Adrenal gland (tissue), 12 donors: ENCODE measurements around the gene NYAP2. TPM values are rescaled to one million over a fixed set of nuclear protein-coding genes. Genes with fewer than 3 reads are reported as not detected.

Source experiments
- DNase-seq, 7 donors: peaks; one replicate each; pipeline ENCODE4 v3.0.0-alpha.2; 2019 to 2020
- H3K27ac ChIP-seq, 5 donors: fragments of 200-600 bp; sonication (generic) in 4 of 5; 1 replicate in 3 of 5; 2 replicates in 2 of 5; pipeline versions ENCODE4 v1.5.1 to v1.8.0; 2016 to 2020; ENCODE audit warnings: mild to moderate bottlenecking in 1 of 5
- H3K27me3 ChIP-seq: fragments of 200-600 bp; 2 replicates; pipeline ENCODE4 v1.8.0; 2021
- H3K36me3 ChIP-seq, 2 donors: fragments of 200-600 bp; replicated peaks in 1 of 2; 1 replicate in 1 of 2; 2 replicates in 1 of 2; pipeline versions ENCODE4 v1.5.1 to v1.8.0; 2018 to 2022
- H3K4me1 ChIP-seq, 2 donors: fragments of 200-600 bp; replicated peaks in 1 of 2; 1 replicate in 1 of 2; 2 replicates in 1 of 2; pipeline versions ENCODE4 v1.5.1 to v1.8.0; 2018 to 2021
- H3K4me3 ChIP-seq, 4 donors: fragments of 200-600 bp; sonication (generic) in 3 of 4; one replicate each; pipeline ENCODE4 v1.5.1; 2016 to 2018
- H3K9me3 ChIP-seq, 3 donors: fragments of 200-600 bp; sonication (generic) in 1 of 3; replicated peaks in 1 of 3; 1 replicate in 2 of 3; 2 replicates in 1 of 3; pipeline versions ENCODE4 v1.5.1 to v1.8.0; 2016 to 2021
- POLR2A ChIP-seq, 2 donors: fragments of 450-650 bp; IDR thresholded peaks; one replicate each; pipeline ENCODE4 v1.6.1; 2017; ENCODE audit warnings: antibody characterized with exemption in 2 of 2, mild to moderate bottlenecking in 2 of 2, moderate library complexity in 1 of 2
- WGBS, 4 donors: extraction: QIAGEN DNeasy Blood & Tissue Kit in 2 of 4; methylation state at CpG; one replicate each; pipeline versions ENCODE4 v1.1.5 to v1.1.7; 2013 to 2017; 5-methylcytosine and 5-hydroxymethylcytosine counted together
- intact Hi-C, 2 donors: fragments of 100-400 bp; cut with DNase I; formaldehyde crosslinking; loops; one replicate each; pipeline versions ENCODE4 v1.14.1 to v1.15.0; 2022 to 2023
- polyA plus RNA-seq, 3 donors: library from polyadenylated mRNA; stranded (reverse); fragments of 200-250 nt in 2 of 3; fragments of 350-450 nt in 1 of 3; fragmentation: Illumina TruSeq in 1 of 3; extraction: RNeasy Lipid Tissue Mini Kit (QIAGEN cat#74804) in 1 of 3; gene quantifications; one replicate each; pipeline ENCODE4 v1.2.3, GENCODE V29; 2013 to 2014
- total RNA-seq, 9 donors: library from RNA; depleted of rRNA in 4 of 9; stranded (reverse); fragments of >200 nt in 4 of 9; fragments of 120-200 nt in 1 of 9; fragmentation: NEBNext Ultra II Directional in 1 of 9; extraction: Animal tissue kit (Norgen Biotek cat#: 25700) in 1 of 9; gene quantifications; one replicate each; pipeline versions ENCODE4 v1.1.0 to v1.2.4, GENCODE V29; 2013 to 2023
- TF ChIP-seq, protein P1 (sequence below), 6 experiments: fragments of 450-650 bp in 4 of 6; fragments of 200-600 bp in 2 of 6; sonication (generic) in 1 of 6; IDR thresholded peaks; 1 replicate in 5 of 6; 2 replicates in 1 of 6; pipeline versions ENCODE4 v1.5.1 to v1.8.0; 2016 to 2021; ENCODE audit warnings: antibody characterized with exemption in 6 of 6, mild to moderate bottlenecking in 2 of 6, moderate library complexity in 1 of 6
- donor health status: healthy with polysubstance abuse.
- donor health status: Bipolar disorder and iron deficiency.
- donor health status: DM: yes; HTN: yes; CAD: no.
- donor health status: DM: no; HTN: no; CAD: no.
- donor health status: DM: no; HTN: no; CAD: no.
- donor health status: DM: yes; HTN: yes; CAD: no.

The NYAP2 gene
- total and polyA plus RNA-seq, 12 donors = under 0.01 to 0.67 (median 0.11) TPM; not detected in 3

GRCh38 chr2:225422145-225422544 is 22.6 kb downstream of the NYAP2 start:
- no peak for TF ChIP-seq POLR2A (IDR thresholded peaks at IDR 0.05)
- TF ChIP-seq, protein P1, sequence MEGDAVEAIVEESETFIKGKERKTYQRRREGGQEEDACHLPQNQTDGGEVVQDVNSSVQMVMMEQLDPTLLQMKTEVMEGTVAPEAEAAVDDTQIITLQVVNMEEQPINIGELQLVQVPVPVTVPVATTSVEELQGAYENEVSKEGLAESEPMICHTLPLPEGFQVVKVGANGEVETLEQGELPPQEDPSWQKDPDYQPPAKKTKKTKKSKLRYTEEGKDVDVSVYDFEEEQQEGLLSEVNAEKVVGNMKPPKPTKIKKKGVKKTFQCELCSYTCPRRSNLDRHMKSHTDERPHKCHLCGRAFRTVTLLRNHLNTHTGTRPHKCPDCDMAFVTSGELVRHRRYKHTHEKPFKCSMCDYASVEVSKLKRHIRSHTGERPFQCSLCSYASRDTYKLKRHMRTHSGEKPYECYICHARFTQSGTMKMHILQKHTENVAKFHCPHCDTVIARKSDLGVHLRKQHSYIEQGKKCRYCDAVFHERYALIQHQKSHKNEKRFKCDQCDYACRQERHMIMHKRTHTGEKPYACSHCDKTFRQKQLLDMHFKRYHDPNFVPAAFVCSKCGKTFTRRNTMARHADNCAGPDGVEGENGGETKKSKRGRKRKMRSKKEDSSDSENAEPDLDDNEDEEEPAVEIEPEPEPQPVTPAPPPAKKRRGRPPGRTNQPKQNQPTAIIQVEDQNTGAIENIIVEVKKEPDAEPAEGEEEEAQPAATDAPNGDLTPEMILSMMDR (IDR thresholded peaks at IDR 0.05) = no peak
- Histone ChIP-seq H3K27ac (no peak overlapping the region), H3K4me3 (no peak overlapping the region), H3K4me1 (no peaks in the 10 kb centered on the region), H3K36me3 (no peaks in the 10 kb centered on the region), H3K27me3 (no peaks in the 10 kb centered on the region), H3K9me3 (no peaks in the 10 kb centered on the region)
- 83 to 89% (median 86%) methylated on average over 2 of the region's 2 CpGs for WGBS, 4 donors
- DNase-seq = no peak
- intact Hi-C loops = no loop called here

- no peaks in the 10 kb centered on the region for H3K36me3 ChIP-seq
- H3K27me3 ChIP-seq = no peaks in the 10 kb centered on the region
- no peaks in the 10 kb centered on the region for H3K4me1 ChIP-seq
- no peak overlapping the region for H3K4me3 ChIP-seq
- intact Hi-C loops = no loop called here
- TF ChIP-seq, protein P1 (IDR thresholded peaks at IDR 0.05) = no peak
- TF ChIP-seq POLR2A (IDR thresholded peaks at IDR 0.05) = no peak
- no peak for DNase-seq
- H3K27ac ChIP-seq = no peak overlapping the region
- no peaks in the 10 kb centered on the region for H3K9me3 ChIP-seq
- WGBS, 4 donors = 55 to 73% (median 64%) methylated on average over 1 of the region's 1 CpG
Measured at GRCh38 chr2:225425284-225425683, 25.8 kb downstream of the NYAP2 start.

DNA sequence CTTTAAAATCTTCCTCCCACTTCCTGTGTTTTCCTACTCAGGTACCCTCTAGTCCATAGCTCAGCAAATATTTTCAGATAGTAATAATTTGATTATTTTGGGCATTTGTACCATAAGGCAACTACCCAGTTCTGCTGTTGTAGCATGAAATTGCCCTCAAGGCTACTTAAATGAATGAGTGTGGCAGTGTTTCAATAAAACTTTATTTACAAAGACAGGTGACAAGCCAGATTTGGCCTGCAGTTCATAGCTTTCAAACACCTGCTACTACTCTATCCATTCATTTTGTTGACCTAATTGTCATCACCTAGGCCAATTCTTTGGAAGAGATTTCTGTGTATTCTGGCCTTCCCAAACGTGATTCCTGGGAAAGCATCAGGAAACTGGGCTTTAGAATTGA is 28.9 kb downstream of the NYAP2 start:
- intact Hi-C loops = no loop called here
- Histone ChIP-seq H3K36me3 (no peaks in the 10 kb centered on the region), H3K4me3 (no peak overlapping the region), H3K4me1 (no peaks in the 10 kb centered on the region), H3K9me3 (no peaks in the 10 kb centered on the region), H3K27me3 (no peaks in the 10 kb centered on the region), H3K27ac (no peak overlapping the region)
- TF ChIP-seq, protein P1 (IDR thresholded peaks at IDR 0.05) = no peak
- TF ChIP-seq POLR2A (IDR thresholded peaks at IDR 0.05) = no peak
- whole genome bisulfite sequencing, 4 donors = 32 to 44% (median 37%) methylated on average over 1 of the region's 1 CpG
- DNase-seq = no peak

DNA sequence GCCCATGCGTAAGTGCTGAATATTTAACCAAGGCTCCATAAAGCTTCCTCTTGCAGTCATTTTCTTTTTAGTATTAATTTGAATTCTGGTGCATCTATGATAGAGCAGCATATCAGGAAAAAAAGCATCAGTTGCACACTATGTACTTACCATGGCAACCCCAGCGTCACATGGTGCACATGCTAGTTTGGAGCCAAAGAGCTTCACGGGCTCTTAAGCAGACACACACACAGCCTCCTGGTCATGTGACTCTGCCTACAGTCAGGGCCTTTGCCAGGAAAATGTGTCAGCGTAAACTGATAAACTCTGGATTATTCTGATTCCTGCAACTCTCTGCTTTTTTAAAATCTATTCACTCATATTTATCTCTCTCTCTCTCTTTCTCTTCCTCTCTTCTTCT is 30.2 kb downstream of the NYAP2 start:
- H3K27ac ChIP-seq = no peak overlapping the region
- H3K4me1 ChIP-seq = no peaks in the 10 kb centered on the region
- H3K27me3 ChIP-seq = no peaks in the 10 kb centered on the region
- H3K4me3 ChIP-seq = no peak overlapping the region
- no peaks in the 10 kb centered on the region for H3K9me3 ChIP-seq
- H3K36me3 ChIP-seq = no peaks in the 10 kb centered on the region
- DNase-seq = peak; percentile 17 to 89 (median 32)
- TF ChIP-seq, protein P1 (IDR thresholded peaks at IDR 0.05) = no peak
- no peak for TF ChIP-seq POLR2A (IDR thresholded peaks at IDR 0.05)
- intact Hi-C loops = no loop called here
- 47 to 53% (median 50%) methylated on average over 4 of the region's 4 CpGs for WGBS, 4 donors
